ENCODE measurements around the gene KLHL3. TPM values are rescaled to one million over a fixed set of nuclear protein-coding genes. Genes with fewer than 3 reads are reported as not detected.

The KLHL3 gene
- polyA plus RNA-seq, 1 of the 3 experiments (the other 2 are of a cell fraction): 3.8 TPM

GRCh38 chr5:137714946-137715345 lies 20.9 kb downstream of the KLHL3 start:
- H3K79me2 ChIP-seq (ENCODE audit: insufficient read depth): no peaks in the 10 kb centered on the region
- H3K27ac ChIP-seq (ENCODE audit: low read depth in 2 of 2, low read length in 1 of 2): no peak overlapping the region
- POLR2A ChIA-PET: no interaction called here
- no peaks in the 10 kb centered on the region for H3K4me1 ChIP-seq (ENCODE audit: control insufficient read depth in 1 of 2, insufficient read depth in 2 of 2, low read depth in 1 of 2, low read length in 1 of 2)
- H2AFZ ChIP-seq (ENCODE audit: low read depth): no peak overlapping the region
- no peak for TF ChIP-seq MAX (IDR thresholded peaks at IDR 0.05; ENCODE audit: low read depth)
- TF ChIP-seq FOSL2 (IDR thresholded peaks at IDR 0.05; ENCODE audit: borderline replicate concordance, low read depth): no peak
- no peak for TF ChIP-seq RAD21 (IDR thresholded peaks at IDR 0.05; ENCODE audit: low read length)
- TF ChIP-seq SIN3A (IDR thresholded peaks at IDR 0.05; ENCODE audit: borderline replicate concordance, low read depth, low read length): no peak
- TF ChIP-seq TAF1 (IDR thresholded peaks at IDR 0.05; ENCODE audit: borderline replicate concordance, low read depth, low read length): no peak
- TF ChIP-seq ELF1 (IDR thresholded peaks at IDR 0.05): no peak
- TF ChIP-seq USF1 (IDR thresholded peaks at IDR 0.05; ENCODE audit: borderline replicate concordance, low read depth): no peak
- no peak for TF ChIP-seq FOXJ3 (CRISPR knock-in tag; IDR thresholded peaks at IDR 0.05)
- no peak for TF ChIP-seq TEAD4 (IDR thresholded peaks at IDR 0.05; ENCODE audit: borderline replicate concordance, insufficient read depth)
- TF ChIP-seq TCF12 (IDR thresholded peaks at IDR 0.05): no peak
- no peak for TF ChIP-seq GABPA (IDR thresholded peaks at IDR 0.05; ENCODE audit: low read depth)
- TF ChIP-seq FOXM1 (IDR thresholded peaks at IDR 0.05; ENCODE audit: low read depth): no peak
- TF ChIP-seq EZH2phosphoT487 (IDR thresholded peaks at IDR 0.05; ENCODE audit: borderline replicate concordance, low read depth): no peak
- no peak for TF ChIP-seq USF2 (IDR thresholded peaks at IDR 0.05; ENCODE audit: borderline replicate concordance, low read depth, low read length)
- TF ChIP-seq ZBTB33 (IDR thresholded peaks at IDR 0.05; ENCODE audit: borderline replicate concordance, low read depth): no peak
- TF ChIP-seq GATA2 (CRISPR knock-in tag; IDR thresholded peaks at IDR 0.05): no peak
- no peak for TF ChIP-seq POLR2AphosphoS5 (IDR thresholded peaks at IDR 0.05; ENCODE audit: low read depth, low read length)
- no peak for TF ChIP-seq YY1 (IDR thresholded peaks at IDR 0.05; ENCODE audit: low read depth)
- H3K9me3 ChIP-seq: no peaks in the 10 kb centered on the region
- no peak overlapping the region for H3K4me3 ChIP-seq (ENCODE audit: low read depth in 2 of 2, low read length in 1 of 2)
- no peaks in the 10 kb centered on the region for H3K9me2 ChIP-seq
- H3K27me3 ChIP-seq (ENCODE audit: insufficient read depth): no peaks in the 10 kb centered on the region
- no peaks in the 10 kb centered on the region for H3F3A ChIP-seq (replicated peaks; ENCODE audit: insufficient read depth)
- H3K9ac ChIP-seq: no peak overlapping the region
- no peaks in the 10 kb centered on the region for H4K20me1 ChIP-seq (ENCODE audit: insufficient read depth)
- CTCF ChIA-PET: interaction anchor here (1.1 to 1.8 kb wide), 3 partner anchors 13 to 54 kb away, joined by 3 to 7 read pairs (median 5); no protein-coding TSS in a partner anchor
- H3K4me2 ChIP-seq: no peak overlapping the region
- H3K36me3 ChIP-seq (replicated peaks in 1 of 2; ENCODE audit: control insufficient read depth in 1 of 2, insufficient read depth in 2 of 2, low read length in 1 of 2): no peaks in the 10 kb centered on the region
- DNase-seq: no peak
